HG03097 (cell line): Measurements from ENCODE around the gene FOXJ1.

Source experiments
- ATAC-seq: cut with Tn5 transposase; IDR thresholded peaks from one replicate; pipeline ENCODE4 v1.9.1; 2021; ENCODE audit not compliant: unreplicated experiment, low FRiP score

FOXJ1 gene

DNA sequence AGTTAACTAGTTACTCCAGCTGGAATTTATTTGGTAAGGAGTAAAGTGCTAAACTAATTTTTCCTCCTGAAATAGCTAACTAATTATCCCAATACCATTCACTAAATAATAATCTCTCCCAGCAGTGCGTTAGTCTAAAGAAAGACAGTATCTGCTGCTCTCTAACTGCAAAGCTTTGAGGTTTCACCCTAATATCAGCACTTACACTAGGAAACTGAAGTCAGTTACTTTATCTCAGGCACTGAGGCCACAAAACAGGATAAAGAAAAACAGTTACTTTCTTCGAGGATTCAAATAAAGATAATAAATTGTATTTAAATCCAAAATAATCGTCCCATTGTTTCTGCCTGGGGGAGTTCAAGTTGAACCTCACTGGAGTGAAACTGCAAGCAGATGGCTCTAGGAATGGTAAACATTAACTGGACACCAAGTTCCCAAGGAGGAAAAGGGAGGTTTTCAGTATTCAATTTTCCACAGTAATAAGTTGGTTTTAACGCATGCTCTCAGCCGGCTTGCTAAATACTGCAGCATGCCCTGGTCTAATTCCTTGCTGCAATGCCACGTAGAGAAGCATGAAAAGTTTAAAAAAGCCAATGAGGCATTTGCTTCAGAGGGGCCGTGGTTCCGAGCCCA, 20.0 kb upstream of the FOXJ1 start:
- ATAC-seq: no peak

- no peak for ATAC-seq
Observed at GRCh38 chr17:76159157-76159556, 18.1 kb upstream of the FOXJ1 start.

- ATAC-seq: no peak
Observed at GRCh38 chr17:76157759-76158158, 16.7 kb upstream of the FOXJ1 start.

- no peak for ATAC-seq
Observed at GRCh38 chr17:76156662-76156991, 15.6 kb upstream of the FOXJ1 start.

- ATAC-seq: no peak
Observed at GRCh38 chr17:76155988-76156661, 15.1 kb upstream of the FOXJ1 start.

- ATAC-seq: no peak
Observed at GRCh38 chr17:76154936-76155845, 14.1 kb upstream of the FOXJ1 start.

- no peak for ATAC-seq
Observed at GRCh38 chr17:76154292-76154691, 13.2 kb upstream of the FOXJ1 start.

- ATAC-seq: no peak
Observed at GRCh38 chr17:76153640-76154039, 12.6 kb upstream of the FOXJ1 start.

DNA sequence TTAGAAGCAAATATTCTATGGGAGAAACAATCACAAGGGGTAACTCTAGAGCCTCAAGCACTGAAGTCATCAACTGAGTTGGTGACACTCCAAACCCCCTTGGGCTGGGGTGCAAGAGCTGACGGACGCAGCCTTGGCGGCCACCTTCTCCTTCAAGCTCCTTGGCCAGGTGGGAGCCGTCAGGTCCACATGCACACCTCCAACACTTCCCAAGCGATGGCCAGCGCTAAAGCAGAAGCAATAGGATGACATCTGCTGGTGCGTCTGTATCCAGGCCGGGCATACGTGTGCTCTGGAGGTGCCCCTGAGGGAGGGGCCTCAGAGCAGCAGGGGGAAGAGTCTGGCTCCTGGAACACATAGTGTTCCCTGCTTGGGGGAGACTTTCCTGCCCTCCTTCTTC, 12.2 kb upstream of the FOXJ1 start:
- ATAC-seq: no peak

GRCh38 chr17:76152591-76152990, 11.5 kb upstream of the FOXJ1 start:
- ATAC-seq: no peak

GRCh38 chr17:76151896-76152454, 10.9 kb upstream of the FOXJ1 start:
- no peak for ATAC-seq

GRCh38 chr17:76150712-76151622, 9.9 kb upstream of the FOXJ1 start:
- ATAC-seq: no peak

- no peak for ATAC-seq
Observed at GRCh38 chr17:76149214-76149613, 8.2 kb upstream of the FOXJ1 start.

DNA sequence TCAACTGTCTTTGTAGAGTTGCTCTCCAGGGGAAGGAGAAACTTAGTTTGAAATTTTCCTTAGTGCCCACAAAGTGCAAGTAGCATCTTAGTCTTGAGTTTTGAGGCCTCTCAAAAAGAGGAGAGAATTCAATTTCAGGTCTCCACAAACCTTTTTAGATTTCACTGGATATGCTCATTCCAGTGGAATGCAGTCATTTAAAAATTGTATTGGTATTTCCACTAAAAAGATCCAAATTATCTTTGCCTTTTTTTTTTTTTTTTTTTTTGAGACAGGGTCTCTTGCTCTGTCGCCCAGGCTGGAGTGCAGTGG, 6.9 kb upstream of the FOXJ1 start:
- ATAC-seq: no peak

GRCh38 chr17:76147211-76148014, 6.4 kb upstream of the FOXJ1 start:
- no peak for ATAC-seq

DNA sequence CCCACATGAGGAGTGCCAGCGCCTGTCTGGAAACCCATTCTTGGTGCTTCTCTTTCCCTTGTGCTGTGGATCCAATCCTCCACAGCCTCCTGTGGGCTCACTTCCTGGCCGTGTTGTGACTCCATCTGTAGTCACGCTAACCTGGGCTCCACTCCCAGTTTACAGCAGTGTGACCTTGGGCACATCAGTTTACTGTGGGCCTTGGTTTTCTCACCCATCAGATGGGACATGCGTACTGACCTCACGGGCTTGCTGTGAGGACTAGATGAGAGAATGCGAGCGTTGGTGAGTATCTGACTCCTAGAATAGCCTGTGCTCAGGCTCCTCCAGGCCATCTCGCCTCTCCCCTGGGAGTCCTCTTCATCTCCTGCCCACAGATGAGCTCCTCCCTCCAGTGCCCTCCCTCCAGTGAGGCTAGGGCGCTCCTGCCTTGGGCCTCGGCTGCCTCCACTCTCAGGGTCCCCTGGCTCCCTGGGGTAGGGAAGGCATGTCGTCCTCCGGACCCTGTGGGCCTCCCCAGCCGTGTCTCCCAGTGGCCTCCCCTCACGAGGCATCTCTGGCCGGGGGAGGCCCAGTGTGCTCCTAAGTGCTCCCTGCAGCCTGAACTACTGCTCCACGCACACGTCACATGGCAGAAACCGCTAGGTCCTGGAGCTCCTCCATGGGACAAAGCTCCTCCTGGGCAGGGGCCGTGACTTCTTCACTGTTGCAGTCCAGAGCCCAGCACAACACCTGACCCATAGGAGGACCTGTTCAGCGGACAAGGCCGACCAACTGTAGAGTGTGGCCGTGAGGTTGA, 5.2 kb upstream of the FOXJ1 start:
- ATAC-seq: no peak

DNA sequence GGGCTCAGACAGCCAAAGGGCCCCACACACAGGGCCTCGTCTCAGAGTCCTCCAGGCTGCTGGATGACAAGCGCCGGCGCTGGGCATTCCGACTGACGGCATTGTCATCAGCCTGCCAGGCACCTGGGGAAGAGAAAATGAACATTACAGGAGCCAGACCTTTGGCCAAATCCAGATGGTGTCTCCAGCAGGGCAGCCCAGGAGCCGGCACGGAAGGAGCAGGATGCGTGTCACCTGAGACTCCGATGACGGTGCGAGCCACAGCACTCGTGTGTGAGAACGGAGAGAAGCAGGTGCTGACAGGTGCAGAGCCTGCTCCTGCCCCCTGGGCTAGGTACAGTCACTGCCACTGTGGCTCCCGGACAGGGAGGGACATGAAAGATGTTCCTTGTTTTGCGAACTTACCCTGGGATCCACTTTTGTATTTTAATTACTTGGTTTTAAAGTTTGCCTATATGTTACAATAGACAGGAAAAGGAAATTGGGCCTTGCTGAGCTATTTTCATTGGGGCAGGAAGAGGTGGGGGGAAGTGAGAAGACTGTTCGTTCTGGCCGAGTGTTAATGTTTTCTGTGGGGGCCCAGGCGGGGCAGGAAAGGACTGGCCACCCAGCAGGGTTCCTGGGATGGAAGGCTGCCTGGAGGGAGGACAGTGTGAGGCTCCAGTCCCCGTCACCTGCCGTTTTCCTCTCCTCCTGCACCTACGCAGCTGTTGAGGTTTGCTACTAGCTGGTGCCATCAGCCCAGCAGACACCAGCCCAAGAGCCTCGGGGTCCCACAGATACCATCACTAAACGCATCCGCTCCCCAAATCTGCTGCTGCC, 4.4 kb upstream of the FOXJ1 start:
- ATAC-seq: no peak

GRCh38 chr17:76142585-76143041, 1.6 kb upstream of the FOXJ1 start:
- no peak for ATAC-seq
